ENCODE results near the gene INPP5A.

INPP5A gene

DNA sequence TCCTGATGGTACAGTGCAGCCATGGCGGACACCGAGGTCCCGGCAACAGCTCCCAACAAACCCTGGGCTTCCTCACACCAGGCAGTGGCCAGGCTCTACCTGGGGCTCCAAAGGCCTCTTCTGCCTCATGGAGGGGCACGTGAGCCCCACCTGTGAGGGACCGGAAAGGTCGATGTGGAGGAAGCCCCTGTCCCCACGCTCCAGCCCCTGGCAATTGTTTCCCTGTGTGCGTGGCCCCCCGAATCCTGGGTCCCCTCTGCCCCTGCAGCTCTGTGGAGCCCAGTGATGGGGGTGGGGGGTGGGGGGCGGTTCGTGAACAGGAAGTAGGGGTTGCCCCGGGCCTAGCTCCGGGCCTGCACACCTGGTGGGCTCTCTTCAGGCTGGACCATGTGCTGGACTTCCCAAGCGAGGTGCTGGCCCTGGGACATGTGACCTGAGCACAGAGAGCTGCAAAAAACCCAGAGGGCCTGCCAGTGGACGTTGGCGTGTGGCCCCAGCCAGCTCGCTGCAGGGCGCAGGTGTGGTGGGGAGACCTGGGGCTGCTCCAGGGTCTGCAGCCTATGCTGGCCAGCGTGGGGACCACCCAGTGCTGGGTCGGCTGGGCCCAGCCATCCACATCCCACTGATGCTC, 72.6 kb downstream of the INPP5A start:
- no peak for TF ChIP-seq CTCF (IDR thresholded peaks at IDR 0.05; ENCODE audit: low read depth, low read length)

GRCh38 chr10:132611026-132611910, 73.7 kb downstream of the INPP5A start:
- DNase-seq (ENCODE audit: extremely low read depth, low read depth): no peak
- TF ChIP-seq CTCF (IDR thresholded peaks at IDR 0.05; ENCODE audit: low read depth, low read length): no peak

More for the DNA sequence above, 72.6 kb downstream of the INPP5A start:
- no peak for DNase-seq (ENCODE audit: extremely low read depth, low read depth)

- DNase-seq (ENCODE audit: extremely low read depth, low read depth): no peak
- no peak for TF ChIP-seq CTCF (IDR thresholded peaks at IDR 0.05; ENCODE audit: low read depth, low read length)
These were observed 74.4 kb downstream of the INPP5A start for GRCh38 chr10:132611986-132612385.

- no peak for DNase-seq (ENCODE audit: extremely low read depth, low read depth)
- no peak for TF ChIP-seq CTCF (IDR thresholded peaks at IDR 0.05; ENCODE audit: low read depth, low read length)
These were observed 75.3 kb downstream of the INPP5A start for GRCh38 chr10:132612571-132613504.

GRCh38 chr10:132613566-132614348, 76.2 kb downstream of the INPP5A start:
- no peak for TF ChIP-seq CTCF (IDR thresholded peaks at IDR 0.05; ENCODE audit: low read depth, low read length)
- DNase-seq (ENCODE audit: extremely low read depth, low read depth): no peak

DNA sequence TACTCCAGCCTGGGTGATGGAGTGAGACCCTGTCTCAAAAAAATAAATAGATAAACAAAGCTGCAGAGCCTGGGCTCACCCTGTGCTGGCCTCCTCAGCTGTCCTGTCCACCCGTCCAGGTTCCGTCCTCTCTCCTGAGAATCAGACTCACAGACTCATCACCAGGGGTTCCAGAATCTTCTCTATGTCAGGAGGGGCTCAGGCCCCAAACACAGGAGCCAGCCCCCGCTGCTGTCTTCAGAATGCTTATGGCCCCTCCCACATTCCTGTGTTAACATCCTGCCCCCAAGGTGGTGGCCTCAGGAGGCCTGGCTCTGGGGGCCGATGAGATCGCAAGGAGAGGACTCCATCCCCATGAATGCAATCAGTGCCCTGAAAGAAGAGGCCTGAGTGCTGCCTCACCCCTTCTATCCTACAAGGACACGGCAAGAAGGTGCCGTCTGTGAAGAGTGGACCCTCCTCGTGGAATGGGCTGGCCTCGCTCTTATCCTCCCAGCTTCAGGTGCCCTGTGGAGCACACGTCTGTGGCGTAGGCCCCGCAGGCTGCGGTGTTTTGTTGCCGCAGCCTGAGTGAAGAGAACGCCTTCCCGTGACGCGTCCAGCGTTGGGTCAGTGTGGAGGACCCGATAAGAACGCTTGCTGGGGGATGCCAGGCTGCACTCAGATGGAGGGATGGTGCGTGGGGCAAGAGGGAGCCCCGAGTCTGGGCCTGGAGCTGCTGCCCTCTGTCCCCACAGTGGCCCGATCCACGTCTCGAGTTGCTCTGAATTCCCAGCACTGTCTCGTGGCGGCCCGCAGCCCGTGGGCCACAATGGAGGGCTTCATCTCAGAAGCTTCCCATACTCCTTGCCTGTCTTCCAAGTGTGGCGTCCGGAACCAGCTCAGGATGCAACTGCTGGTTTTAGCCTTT, 77.1 kb downstream of the INPP5A start:
- TF ChIP-seq CTCF (IDR thresholded peaks at IDR 0.05; ENCODE audit: low read depth, low read length): no peak
- DNase-seq (ENCODE audit: extremely low read depth, low read depth): no peak

All from AG09319 (cell line).